ENCODE results near the gene TCN2.
A peak's percentile ranks its signal among the peaks of the same experiment; 100 is the strongest.

TCN2 gene

GRCh38 chr22:30572840-30573593 is 34.0 kb upstream of the TCN2 start:
- Mint-ChIP-seq H3K27me3 (no peaks in the 10 kb centered on the region), H3K4me3 (no peak overlapping the region), H3K27ac (no peak overlapping the region), H3K9me3 (no peaks in the 10 kb centered on the region), H3K4me1 (no peaks in the 10 kb centered on the region), H3K36me3 (ENCODE audit: low read depth) (peaks cover 23% of the 10 kb centered on the region)
- DNase-seq, result no peak
- no peak for ATAC-seq

DNA sequence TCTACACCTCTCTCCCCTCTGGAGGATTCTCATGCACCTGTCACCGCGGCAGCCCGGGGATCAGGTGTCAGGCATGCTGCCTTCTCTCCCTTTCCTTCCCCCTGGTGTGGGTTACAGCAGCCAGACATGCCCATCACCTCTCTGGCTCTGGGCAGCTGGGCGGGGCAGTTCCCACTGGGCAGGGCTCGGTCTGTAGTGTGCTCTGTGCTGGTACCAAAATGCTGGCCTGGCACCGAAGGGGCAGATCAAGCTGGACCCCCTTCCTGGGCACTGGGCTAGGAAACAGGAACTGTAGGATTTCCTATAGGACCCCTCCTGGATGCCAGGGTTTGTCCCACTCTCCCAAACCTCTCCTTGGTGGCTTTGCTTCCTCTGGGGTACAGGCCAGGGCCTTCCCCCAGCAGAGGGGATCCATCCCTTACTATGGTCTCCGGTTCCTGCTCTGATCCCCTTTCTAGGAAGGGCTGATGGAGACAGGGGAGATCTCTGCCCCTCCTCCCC is 33.3 kb upstream of the TCN2 start:
- Mint-ChIP-seq H3K4me3 (no peak overlapping the region), H3K36me3 (ENCODE audit: low read depth) (peaks cover 24% of the 10 kb centered on the region), H3K27ac (no peak overlapping the region), H3K4me1 (no peaks in the 10 kb centered on the region), H3K27me3 (no peaks in the 10 kb centered on the region), H3K9me3 (no peaks in the 10 kb centered on the region)
- no peak for DNase-seq
- ATAC-seq, result no peak

- DNase-seq (no peak), ATAC-seq (no peak)
- no peaks in the 10 kb centered on the region for H3K9me3 Mint-ChIP-seq
- no peak within 1 kb of the TSS for H3K4me3 Mint-ChIP-seq
- no peaks in the 10 kb centered on the region for H3K27me3 Mint-ChIP-seq
- H3K36me3 Mint-ChIP-seq (ENCODE audit: low read depth), result peaks cover 30% of the 10 kb centered on the region
- no peak within 1 kb of the TSS for H3K27ac Mint-ChIP-seq
- no peaks in the 10 kb centered on the region for H3K4me1 Mint-ChIP-seq
Measured at GRCh38 chr22:30574095-30574981, 32.6 kb upstream of the TCN2 start, which contains the start of gene GAL3ST1. GAL3ST1 (minus strand) TSS chr22:30574665; CDS start chr22:30557392, 17,273 bp downstream.

GRCh38 chr22:30574997-30575671 is 31.8 kb upstream of the TCN2 start:
- H3K27me3 Mint-ChIP-seq, result no peaks in the 10 kb centered on the region
- no peak for DNase-seq
- H3K27ac Mint-ChIP-seq, result no peak overlapping the region
- no peak for ATAC-seq
- no peaks in the 10 kb centered on the region for H3K9me3 Mint-ChIP-seq
- H3K36me3 Mint-ChIP-seq (ENCODE audit: low read depth), result peaks cover 38% of the 10 kb centered on the region
- H3K4me1 Mint-ChIP-seq, result no peaks in the 10 kb centered on the region
- H3K4me3 Mint-ChIP-seq, result no peak overlapping the region

GRCh38 chr22:30575859-30576258 is 31.1 kb upstream of the TCN2 start:
- H3K27me3 Mint-ChIP-seq, result no peaks in the 10 kb centered on the region
- H3K4me3 Mint-ChIP-seq, result no peak overlapping the region
- no peak for ATAC-seq
- peaks cover 39% of the 10 kb centered on the region for H3K36me3 Mint-ChIP-seq (ENCODE audit: low read depth)
- DNase-seq, result no peak
- H3K9me3 Mint-ChIP-seq, result no peaks in the 10 kb centered on the region
- no peaks in the 10 kb centered on the region for H3K4me1 Mint-ChIP-seq
- H3K27ac Mint-ChIP-seq, result no peak overlapping the region

- DNase-seq (no peak), ATAC-seq (no peak)
- Mint-ChIP-seq H3K9me3 (no peaks in the 10 kb centered on the region), H3K36me3 (ENCODE audit: low read depth) (peaks cover 48% of the 10 kb centered on the region), H3K4me3 (no peak overlapping the region), H3K4me1 (no peaks in the 10 kb centered on the region), H3K27me3 (no peaks in the 10 kb centered on the region), H3K27ac (no peak overlapping the region)
Measured at GRCh38 chr22:30578481-30578880, 28.5 kb upstream of the TCN2 start.

DNA sequence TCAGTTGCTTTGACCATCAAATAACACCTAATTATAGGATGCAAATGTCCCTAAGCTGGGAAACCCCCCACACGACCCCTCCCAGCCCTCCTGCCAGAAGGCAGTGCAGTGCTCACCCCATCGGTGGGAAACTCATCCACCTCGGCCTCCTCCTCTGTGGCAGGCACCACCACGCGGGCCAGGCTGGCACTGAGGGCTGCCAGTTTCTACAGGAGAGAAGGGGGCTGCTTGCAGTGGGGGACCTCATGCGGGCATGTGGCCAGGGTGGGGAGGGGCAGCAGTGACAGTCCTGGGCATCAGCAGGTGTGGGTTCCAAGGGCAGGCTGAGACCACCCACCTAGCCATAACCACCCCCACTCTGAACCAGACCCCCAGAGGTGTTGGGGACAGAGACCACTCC is 26.1 kb upstream of the TCN2 start:
- Mint-ChIP-seq H3K27ac (no peak overlapping the region), H3K4me3 (no peak overlapping the region), H3K4me1 (no peaks in the 10 kb centered on the region), H3K36me3 (ENCODE audit: low read depth) (peaks cover 55% of the 10 kb centered on the region), H3K27me3 (no peaks in the 10 kb centered on the region), H3K9me3 (no peaks in the 10 kb centered on the region)
- DNase-seq (no peak), ATAC-seq (no peak)

DNA sequence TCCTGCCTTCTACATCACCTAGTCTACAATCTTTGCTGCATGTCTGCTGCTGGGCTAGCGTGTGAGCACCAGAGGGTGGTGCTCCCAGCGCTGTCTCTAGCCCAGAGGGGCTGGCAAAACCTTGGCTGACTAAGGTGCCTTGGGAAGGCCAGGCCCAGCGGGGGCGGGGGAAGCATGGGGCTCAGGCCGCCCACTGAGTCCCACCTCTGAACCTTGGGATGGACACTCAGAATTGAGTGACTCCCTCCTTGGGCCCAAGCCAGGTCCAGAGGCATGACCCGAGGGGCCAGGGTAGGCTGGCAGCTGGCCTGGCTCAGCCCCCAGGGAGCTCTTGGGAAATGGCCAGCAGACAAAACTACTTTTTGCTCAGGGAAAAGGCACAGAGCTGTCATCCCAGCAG is 24.9 kb upstream of the TCN2 start:
- ATAC-seq, result no peak
- Mint-ChIP-seq H3K4me3 (no peak overlapping the region), H3K27me3 (no peaks in the 10 kb centered on the region), H3K27ac (no peak overlapping the region), H3K9me3 (no peaks in the 10 kb centered on the region), H3K36me3 (ENCODE audit: low read depth) (peaks cover 55% of the 10 kb centered on the region), H3K4me1 (no peaks in the 10 kb centered on the region)
- no peak for DNase-seq

DNA sequence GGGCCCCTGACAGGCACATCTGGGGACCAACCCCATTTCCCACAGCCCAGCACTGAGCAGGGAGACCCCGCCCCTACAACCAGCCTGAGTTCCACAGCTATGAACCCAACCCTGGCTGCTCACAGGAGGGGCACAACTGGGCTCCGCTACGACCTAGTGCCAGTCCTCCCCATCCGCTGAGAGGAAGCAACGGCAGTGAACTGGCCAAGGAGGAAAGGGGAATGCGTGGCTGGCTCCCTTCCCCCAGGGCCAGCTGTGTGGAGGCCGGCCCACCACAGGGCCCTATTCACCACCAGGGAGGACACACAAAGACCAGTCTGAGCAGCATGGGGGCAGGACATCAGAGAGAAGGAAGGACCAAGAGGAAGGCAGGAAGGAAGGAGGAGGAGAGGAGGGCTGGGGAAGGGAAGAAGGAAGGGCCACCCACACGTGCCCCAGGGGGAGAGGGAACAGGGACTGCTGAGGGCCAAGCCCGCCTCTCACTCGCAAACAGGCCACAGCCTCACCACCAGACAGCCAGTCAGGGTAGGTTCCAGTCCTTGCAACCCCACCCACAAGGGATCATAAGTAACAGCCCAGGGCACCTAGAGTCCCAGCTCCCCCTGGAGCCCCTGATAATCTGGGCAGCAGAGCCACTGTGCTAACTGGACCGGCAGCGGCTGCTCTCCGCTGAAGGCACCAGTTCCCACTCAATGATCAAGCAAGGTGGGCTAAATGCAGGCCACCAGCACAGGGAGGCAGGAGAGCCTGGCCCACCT is 24.0 kb upstream of the TCN2 start:
- no peaks in the 10 kb centered on the region for H3K9me3 Mint-ChIP-seq
- H3K27me3 Mint-ChIP-seq, result no peaks in the 10 kb centered on the region
- peaks cover 55% of the 10 kb centered on the region for H3K36me3 Mint-ChIP-seq (ENCODE audit: low read depth)
- DNase-seq (no peak), ATAC-seq (no peak)
- no peak overlapping the region for H3K4me3 Mint-ChIP-seq
- no peak overlapping the region for H3K27ac Mint-ChIP-seq
- H3K4me1 Mint-ChIP-seq, result no peaks in the 10 kb centered on the region

- H3K27ac Mint-ChIP-seq, result no peak overlapping the region
- H3K4me1 Mint-ChIP-seq, result no peaks in the 10 kb centered on the region
- H3K27me3 Mint-ChIP-seq, result no peaks in the 10 kb centered on the region
- ATAC-seq (no peak), DNase-seq (no peak)
- H3K4me3 Mint-ChIP-seq, result no peak overlapping the region
- no peaks in the 10 kb centered on the region for H3K9me3 Mint-ChIP-seq
- H3K36me3 Mint-ChIP-seq (ENCODE audit: low read depth), result peaks cover 56% of the 10 kb centered on the region
Measured at GRCh38 chr22:30584441-30584840, 22.5 kb upstream of the TCN2 start.

- no peak for DNase-seq
- Mint-ChIP-seq H3K9me3 (no peaks in the 10 kb centered on the region), H3K4me3 (no peak overlapping the region), H3K27ac (no peak overlapping the region), H3K4me1 (no peaks in the 10 kb centered on the region), H3K36me3 (ENCODE audit: low read depth) (peaks cover 48% of the 10 kb centered on the region), H3K27me3 (no peaks in the 10 kb centered on the region)
- ATAC-seq, result no peak
Measured at GRCh38 chr22:30586414-30586813, 20.6 kb upstream of the TCN2 start.

GRCh38 chr22:30591191-30591587 is 15.8 kb upstream of the TCN2 start:
- no peaks in the 10 kb centered on the region for H3K9me3 Mint-ChIP-seq
- H3K27ac Mint-ChIP-seq, result no peak overlapping the region
- ATAC-seq (no peak), DNase-seq (peak; percentile 13)
- peaks cover 28% of the 10 kb centered on the region for H3K36me3 Mint-ChIP-seq (ENCODE audit: low read depth)
- H3K4me3 Mint-ChIP-seq, result no peak overlapping the region
- H3K4me1 Mint-ChIP-seq, result peaks cover 1% of the 10 kb centered on the region
- no peaks in the 10 kb centered on the region for H3K27me3 Mint-ChIP-seq

DNA sequence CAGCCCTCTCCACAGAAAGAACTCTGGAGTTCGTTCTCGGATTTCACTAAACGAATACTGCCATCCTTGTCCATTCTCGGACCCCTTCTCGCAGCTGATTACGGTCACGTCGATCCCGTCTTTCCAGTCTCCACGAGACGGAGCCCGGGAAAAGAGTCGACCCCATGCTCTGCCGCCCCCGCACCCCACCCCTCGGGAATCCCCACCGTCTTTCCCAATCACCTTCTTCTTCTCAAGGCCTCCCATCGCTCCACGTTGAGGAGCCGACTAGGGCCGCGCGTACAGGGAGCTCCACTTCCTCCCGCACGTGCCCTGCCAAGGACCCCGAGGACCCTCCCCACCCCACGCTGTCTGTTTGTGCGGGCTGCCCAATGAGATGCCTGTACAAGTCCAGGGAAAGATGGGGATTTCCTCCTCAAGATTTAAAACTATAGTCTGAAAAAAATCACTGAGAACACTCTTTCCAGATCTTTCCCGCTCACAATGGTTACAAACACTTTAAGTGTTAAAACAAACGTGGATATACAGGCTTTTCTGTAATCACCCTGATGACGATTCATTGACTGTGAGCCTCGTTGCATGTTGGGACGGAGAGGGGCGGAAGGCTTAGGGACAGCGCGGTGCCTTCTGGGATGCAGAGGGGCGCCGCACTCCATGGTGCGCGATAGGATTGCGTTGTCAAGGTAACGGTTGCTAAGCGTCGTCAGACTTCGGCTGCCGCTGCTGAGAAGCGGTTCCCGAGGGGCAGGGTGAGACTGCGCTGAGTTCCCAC is 15.2 kb upstream of the TCN2 start, which contains the start of gene PES1:
TSS of gene PES1 (minus strand) at position 323 of the 772 bp plus-strand sequence. CDS start at position 246, 77 bp downstream.
- DNase-seq, result peak; percentile 93
- ATAC-seq, result peak; percentile 99
- Mint-ChIP-seq H3K36me3 (ENCODE audit: low read depth) (peaks cover 24% of the 10 kb centered on the region), H3K27ac (no peak within 1 kb of the TSS), H3K9me3 (no peaks in the 10 kb centered on the region), H3K4me1 (peaks cover 1% of the 10 kb centered on the region), H3K4me3 (no peak within 1 kb of the TSS), H3K27me3 (no peaks in the 10 kb centered on the region)

All from activated naive CD8-positive, alpha-beta T cell treated with anti-CD3 and anti-CD28 coated beads, Interleukin-2, amount 50 U/mL, for 24 hours (primary cell).